Bronchial epithelial cell (primary cell): Measurements from ENCODE around the gene DUSP16. TPM values are rescaled to one million over a fixed set of nuclear protein-coding genes. Genes with fewer than 3 reads are reported as not detected.
"Not testable (repeated sequence)": the region's sequence is repeated elsewhere in the genome, so short reads cannot be mapped to it uniquely, and the experiment has no call there.

Source experiments
- DNase-seq: peaks from one replicate; pipeline ENCODE4 v3.0.0-alpha.2; 2010; ENCODE audit warnings: low read depth
- FAIRE-seq: peaks from 2 replicates; lab custom pipeline; 2011; peaks lifted over from hg19 to GRCh38; lab: Jason Lieb, UNC
- H3K27me3 ChIP-seq: 2 replicates; pipeline ENCODE4 v1.5.1; 2011; ENCODE audit warnings: low read length; ENCODE audit not compliant: control insufficient read depth, insufficient read depth
- H3K36me3 ChIP-seq: 2 replicates; pipeline ENCODE4 v1.5.1; 2011; ENCODE audit warnings: low read length; ENCODE audit not compliant: control insufficient read depth, insufficient read depth
- H3K4me3 ChIP-seq: 2 replicates; pipeline ENCODE4 v1.5.1; 2011; ENCODE audit warnings: mild to moderate bottlenecking, low read depth, low read length, control low read depth
- total RNA-seq: library from RNA; depleted of rRNA; stranded (reverse); fragments of >200 nt; gene quantifications from 2 replicates; pipeline ENCODE4 v1.2.1, GENCODE V29; 2014
- TF ChIP-seq, protein P1 (sequence below): IDR thresholded peaks from 2 replicates; pipeline ENCODE4 v1.5.1; 2011; ENCODE audit warnings: mild to moderate bottlenecking, moderate library complexity, low read length, control low read depth, inconsistent platforms; ENCODE audit not compliant: insufficient read depth, severe bottlenecking

The DUSP16 gene
- total RNA-seq, 1 donor from 2014 or later, result 14.2 TPM

DNA sequence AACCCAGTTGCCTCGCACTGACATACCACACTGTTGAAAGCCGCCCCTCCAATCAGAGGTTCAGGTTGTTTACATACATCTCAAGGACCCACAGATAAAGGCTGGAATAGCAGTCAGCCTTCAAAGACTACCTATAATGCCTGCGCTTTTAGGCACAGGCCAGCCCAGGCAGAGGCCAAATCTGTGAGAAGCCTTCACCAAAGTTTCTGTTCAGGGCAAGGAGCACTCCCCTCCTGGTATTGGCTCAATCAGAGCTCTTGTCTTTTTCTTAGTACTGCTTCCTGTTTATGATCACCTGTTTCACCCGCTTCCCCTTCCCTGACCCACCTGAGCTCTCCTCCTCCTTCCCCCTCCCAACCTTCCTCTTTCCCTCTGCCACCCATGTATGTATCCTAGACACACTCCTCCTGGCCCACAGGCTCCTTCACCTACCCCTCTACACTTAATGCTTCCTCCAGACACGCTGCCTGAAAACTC lies 34.8 kb downstream of the DUSP16 start:
- TF ChIP-seq, protein P1, sequence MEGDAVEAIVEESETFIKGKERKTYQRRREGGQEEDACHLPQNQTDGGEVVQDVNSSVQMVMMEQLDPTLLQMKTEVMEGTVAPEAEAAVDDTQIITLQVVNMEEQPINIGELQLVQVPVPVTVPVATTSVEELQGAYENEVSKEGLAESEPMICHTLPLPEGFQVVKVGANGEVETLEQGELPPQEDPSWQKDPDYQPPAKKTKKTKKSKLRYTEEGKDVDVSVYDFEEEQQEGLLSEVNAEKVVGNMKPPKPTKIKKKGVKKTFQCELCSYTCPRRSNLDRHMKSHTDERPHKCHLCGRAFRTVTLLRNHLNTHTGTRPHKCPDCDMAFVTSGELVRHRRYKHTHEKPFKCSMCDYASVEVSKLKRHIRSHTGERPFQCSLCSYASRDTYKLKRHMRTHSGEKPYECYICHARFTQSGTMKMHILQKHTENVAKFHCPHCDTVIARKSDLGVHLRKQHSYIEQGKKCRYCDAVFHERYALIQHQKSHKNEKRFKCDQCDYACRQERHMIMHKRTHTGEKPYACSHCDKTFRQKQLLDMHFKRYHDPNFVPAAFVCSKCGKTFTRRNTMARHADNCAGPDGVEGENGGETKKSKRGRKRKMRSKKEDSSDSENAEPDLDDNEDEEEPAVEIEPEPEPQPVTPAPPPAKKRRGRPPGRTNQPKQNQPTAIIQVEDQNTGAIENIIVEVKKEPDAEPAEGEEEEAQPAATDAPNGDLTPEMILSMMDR, result no peak
- FAIRE-seq (no peak), DNase-seq (no peak)
- H3K27me3 ChIP-seq, result no peaks in the 10 kb centered on the region
- H3K4me3 ChIP-seq, result no peak overlapping the region
- H3K36me3 ChIP-seq, result no peaks in the 10 kb centered on the region

DNA sequence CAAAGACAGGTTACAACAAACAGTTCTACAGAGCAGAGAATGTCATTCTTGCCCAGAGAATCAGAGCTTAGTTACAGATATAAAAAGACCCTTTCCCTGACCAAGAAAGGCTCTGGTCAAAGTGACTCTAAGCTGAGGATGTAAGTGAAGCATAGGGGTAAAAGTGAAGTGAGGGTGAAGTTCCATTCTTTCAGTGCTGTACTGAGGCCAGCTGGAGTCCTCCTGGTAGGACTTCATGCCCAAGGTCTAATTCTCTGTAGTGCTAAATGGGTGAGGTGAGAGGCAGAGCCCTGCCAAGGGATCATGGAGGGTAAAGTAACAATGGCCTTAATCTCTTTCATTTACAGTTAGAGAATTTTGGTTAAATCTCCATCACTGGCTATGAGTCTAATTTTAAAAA lies 38.5 kb downstream of the DUSP16 start:
- FAIRE-seq (no peak), DNase-seq (no peak)
- TF ChIP-seq, protein P1, result no peak
- Histone ChIP-seq H3K4me3 (no peak overlapping the region), H3K27me3 (no peaks in the 10 kb centered on the region), H3K36me3 (no peaks in the 10 kb centered on the region)

DNA sequence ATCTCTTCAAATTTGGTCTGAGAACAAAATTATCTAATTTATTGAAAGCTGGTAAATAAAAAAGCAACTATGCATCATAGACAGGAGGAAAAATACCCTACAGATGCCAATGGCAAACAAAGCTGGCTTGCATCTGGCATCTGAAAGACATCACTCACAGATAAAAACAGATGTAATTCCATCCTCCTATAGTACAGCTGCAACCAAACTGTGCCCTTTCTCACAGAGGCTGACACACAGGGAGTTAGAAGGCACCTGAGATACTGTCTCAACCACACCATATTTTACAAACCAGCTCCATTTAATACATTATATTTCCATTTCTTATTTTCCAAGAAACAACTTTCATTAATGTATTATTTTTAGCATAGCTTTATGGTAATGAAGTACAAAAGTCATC lies 39.4 kb downstream of the DUSP16 start:
- FAIRE-seq (no peak), DNase-seq (no peak)
- no peaks in the 10 kb centered on the region for H3K36me3 ChIP-seq
- no peak overlapping the region for H3K4me3 ChIP-seq
- H3K27me3 ChIP-seq, result no peaks in the 10 kb centered on the region
- TF ChIP-seq, protein P1, result no peak

DNA sequence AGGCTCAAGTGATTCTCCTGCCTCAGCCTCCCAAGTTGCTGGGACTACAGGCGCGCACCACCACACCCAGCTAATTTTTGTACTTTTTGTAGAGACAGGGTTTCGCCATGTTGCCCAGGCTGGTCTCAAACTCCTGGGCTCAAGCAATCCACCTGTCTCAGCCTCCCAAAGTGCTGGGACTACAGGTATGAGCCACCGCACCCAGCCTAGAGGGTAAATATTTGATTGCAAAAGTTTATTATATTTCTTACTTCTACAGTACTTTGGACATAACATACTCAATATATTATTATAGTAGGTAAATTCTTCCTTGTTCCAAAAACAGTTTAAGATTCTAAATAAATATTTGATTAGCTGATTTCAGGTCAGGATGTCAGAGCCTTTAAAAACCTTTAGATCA lies 40.0 kb downstream of the DUSP16 start:
- H3K27me3 ChIP-seq, FAIRE-seq, H3K4me3 ChIP-seq, H3K36me3 ChIP-seq, DNase-seq: not testable (repeated sequence)

DNA sequence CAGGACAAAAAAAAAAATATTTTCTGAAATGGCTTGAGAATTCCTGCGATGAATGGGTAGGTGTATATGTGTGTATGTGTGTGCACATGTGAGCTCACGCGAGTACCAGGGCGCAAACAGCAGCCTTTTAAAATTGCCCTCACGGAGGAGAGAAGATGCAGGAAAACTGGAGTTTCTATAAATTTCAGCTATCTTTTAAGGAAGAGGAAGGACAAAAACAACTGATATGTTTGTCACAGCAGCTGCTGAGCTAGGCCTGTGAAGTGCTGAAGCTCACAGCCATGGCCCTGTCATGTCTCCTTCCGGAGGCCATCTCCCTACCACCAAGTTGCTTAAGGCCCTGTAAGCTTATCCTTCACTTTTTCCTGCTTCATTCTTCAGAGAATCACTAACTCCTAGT lies 40.8 kb downstream of the DUSP16 start:
- Histone ChIP-seq H3K4me3 (no peak overlapping the region), H3K36me3 (no peaks in the 10 kb centered on the region), H3K27me3 (no peaks in the 10 kb centered on the region)
- TF ChIP-seq, protein P1, result no peak
- DNase-seq (no peak), FAIRE-seq (no peak)

DNA sequence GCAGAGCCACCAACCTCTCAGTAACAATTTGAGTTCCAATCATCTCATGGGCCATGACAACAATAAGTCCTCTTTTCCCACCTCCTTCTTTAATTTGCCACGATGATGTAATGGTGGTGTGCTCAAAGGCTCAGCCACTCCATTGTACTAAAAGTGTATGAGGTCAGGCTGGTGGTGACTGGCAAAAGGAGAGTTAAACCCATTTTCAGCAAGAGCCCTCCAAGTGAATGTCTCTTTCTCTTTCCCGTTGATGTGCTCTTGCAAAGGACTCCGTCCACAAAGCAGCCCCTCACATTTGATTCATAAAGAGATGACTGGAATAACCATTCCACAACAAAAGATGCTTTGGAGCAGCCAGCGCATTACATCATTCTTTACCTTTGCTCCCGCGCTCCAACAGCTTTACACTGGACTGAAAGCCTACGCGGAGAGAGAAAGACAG lies 41.6 kb downstream of the DUSP16 start:
- Histone ChIP-seq H3K4me3 (no peak overlapping the region), H3K36me3 (no peaks in the 10 kb centered on the region), H3K27me3 (no peaks in the 10 kb centered on the region)
- DNase-seq (no peak), FAIRE-seq (peak; percentile 36)
- TF ChIP-seq, protein P1, result no peak
